GM23338 (cell line): ENCODE measurements around the gene AQP6. TPM values are rescaled to one million over a fixed set of nuclear protein-coding genes. Genes with fewer than 3 reads are reported as not detected.

Source experiments
- ATAC-seq: fragments of 200-7000 bp; cut with Tn5 transposase; 3 replicates; pipeline ENCODE4 v1.9.1; 2020
- DNase-seq: peaks from one replicate; pipeline ENCODE4 v3.0.0-alpha.2; 2015; ENCODE audit warnings: low spot score
- H2AFZ ChIP-seq: fragments of 200-600 bp; sonication (generic); 2 replicates; pipeline ENCODE4 v1.8.0; 2016; ENCODE audit warnings: antibody characterized with exemption, mild to moderate bottlenecking, moderate library complexity
- H3F3A ChIP-seq: fragments of 200-600 bp; sonication (generic); replicated peaks from 2 replicates; pipeline ENCODE4 v1.8.0; 2017; ENCODE audit warnings: antibody characterized with exemption, mixed run types, low read depth
- H3K27ac ChIP-seq: fragments of 200-600 bp; sonication (generic); 2 replicates; pipeline ENCODE4 v1.6.1; 2016; ENCODE audit warnings: low read depth
- H3K27me3 ChIP-seq: fragments of 200-600 bp; sonication (generic); 2 replicates; pipeline ENCODE4 v1.8.0; 2016; ENCODE audit warnings: mild to moderate bottlenecking, mixed run types, moderate library complexity; ENCODE audit not compliant: insufficient read depth
- H3K36me3 ChIP-seq: fragments of 200-600 bp; sonication (generic); 2 replicates; pipeline ENCODE4 v1.8.0; 2016; ENCODE audit warnings: mild to moderate bottlenecking; ENCODE audit not compliant: insufficient read depth
- H3K4me1 ChIP-seq: fragments of 200-600 bp; sonication (generic); 2 replicates; pipeline ENCODE4 v1.8.0; 2016; ENCODE audit warnings: mild to moderate bottlenecking, moderate library complexity; ENCODE audit not compliant: insufficient read depth
- H3K4me2 ChIP-seq: fragments of 200-600 bp; sonication (generic); 2 replicates; pipeline ENCODE4 v1.7.1; 2017; ENCODE audit warnings: mixed run types
- H3K4me3 ChIP-seq: fragments of 200-600 bp; sonication (generic); 2 replicates; pipeline ENCODE4 v1.6.1; 2016; ENCODE audit warnings: mixed run types
- H3K79me2 ChIP-seq: fragments of 200-600 bp; sonication (generic); replicated peaks from 2 replicates; pipeline ENCODE4 v1.8.0; 2017; ENCODE audit warnings: mild to moderate bottlenecking; ENCODE audit not compliant: insufficient read depth
- H3K9me2 ChIP-seq: fragments of 200-600 bp; sonication (generic); 2 replicates; pipeline ENCODE4 v1.8.0; 2017; ENCODE audit not compliant: insufficient read depth
- H4K20me1 ChIP-seq: fragments of 200-600 bp; sonication (generic); replicated peaks from 2 replicates; pipeline ENCODE4 v1.8.0; 2017; ENCODE audit warnings: mild to moderate bottlenecking; ENCODE audit not compliant: insufficient read depth
- H3K27ac Mint-ChIP-seq: 2 replicates; pipeline ENCODE4 v1.8.0; 2020; ENCODE audit warnings: inconsistent platforms, mild to moderate bottlenecking, moderate library complexity, mixed read lengths
- H3K27me3 Mint-ChIP-seq: 3 replicates; pipeline ENCODE4 v1.8.0; 2022; ENCODE audit warnings: low read depth, mild to moderate bottlenecking, moderate library complexity, mixed read lengths, inconsistent platforms; ENCODE audit not compliant: insufficient read depth, poor library complexity
- H3K36me3 Mint-ChIP-seq: 3 replicates; pipeline ENCODE4 v1.8.0; 2021; ENCODE audit warnings: low read depth, mild to moderate bottlenecking, inconsistent platforms, moderate library complexity, mixed read lengths
- H3K4me1 Mint-ChIP-seq: 3 replicates; pipeline ENCODE4 v1.8.0; 2020; ENCODE audit warnings: mild to moderate bottlenecking, inconsistent platforms, mixed read lengths
- H3K4me3 Mint-ChIP-seq: 3 replicates; pipeline ENCODE4 v1.8.0; 2021; ENCODE audit warnings: moderate library complexity, mild to moderate bottlenecking, inconsistent platforms, mixed read lengths
- H3K9me3 Mint-ChIP-seq: 3 replicates; pipeline ENCODE4 v1.8.0; 2020; ENCODE audit warnings: moderate library complexity, mild to moderate bottlenecking, inconsistent platforms, mixed read lengths
- CREB1 ChIP-seq: fragments of 250-450 bp; sonication (Bioruptor Pico); IDR thresholded peaks from 2 replicates; pipeline ENCODE4 v1.5.0; 2020; ENCODE audit warnings: low read depth, mild to moderate bottlenecking, moderate library complexity
- EZH2 ChIP-seq: fragments of 200-600 bp; sonication (generic); IDR thresholded peaks from one replicate; pipeline ENCODE4 v1.8.0; 2017; ENCODE audit warnings: antibody characterized with exemption, mild to moderate bottlenecking, low read depth; ENCODE audit not compliant: unreplicated experiment
- NANOG ChIP-seq: IDR thresholded peaks from 2 replicates; pipeline ENCODE4 v1.6.1; 2016; ENCODE audit warnings: antibody characterized with exemption, borderline replicate concordance
- POLR2AphosphoS5 ChIP-seq: IDR thresholded peaks from 2 replicates; pipeline ENCODE4 v1.6.1; 2016; ENCODE audit warnings: antibody characterized with exemption, low read depth
- ZNF331 ChIP-seq: fragments of 250-450 bp; sonication (Bioruptor Pico); IDR thresholded peaks from 2 replicates; pipeline ENCODE4 v1.5.0; 2020; ENCODE audit warnings: low read depth, mild to moderate bottlenecking, moderate library complexity
- polyA plus RNA-seq: library from polyadenylated mRNA; unstranded; fragments of >200 nt; fragmentation: Nextera tagmentation; extraction: Ambion mirVana; gene quantifications from 2 replicates; pipeline ENCODE4 v1.2.1, GENCODE V29; 2016
- total RNA-seq: library from RNA; depleted of rRNA; stranded (reverse); fragments of >200 nt; shearing (Covaris generic); gene quantifications from 2 replicates; pipeline ENCODE4 v1.2.3, GENCODE V29; 2014
- TF ChIP-seq, protein P1 (sequence below): fragments of 250-450 bp; sonication (Bioruptor Pico); IDR thresholded peaks from 2 replicates; pipeline ENCODE4 v1.5.0; 2020; ENCODE audit warnings: mild to moderate bottlenecking, moderate library complexity
- TF ChIP-seq, protein P2 (sequence below), 2 experiments: fragments of 200-600 bp in 1 of 2; sonication (generic) in 1 of 2; conservative IDR thresholded peaks; 2 replicates each; pipeline versions ENCODE4 v1.5.1 to v1.6.1; 2016 to 2017; ENCODE audit warnings: antibody characterized with exemption in 2 of 2, low read depth in 2 of 2, mild to moderate bottlenecking in 2 of 2, moderate library complexity in 1 of 2
- TF ChIP-seq, protein P3 (sequence below): IDR thresholded peaks from one replicate; pipeline ENCODE4 v1.6.1; 2018; ENCODE audit warnings: antibody characterized with exemption; ENCODE audit not compliant: unreplicated experiment
- TF ChIP-seq, protein P4 (sequence below): IDR thresholded peaks from 2 replicates; pipeline ENCODE4 v1.6.1; 2016; ENCODE audit warnings: antibody characterized with exemption

Gene AQP6
- total and polyA plus RNA-seq, 2 experiments from 2014 or later = 0.08 TPM; not detected in 1

DNA sequence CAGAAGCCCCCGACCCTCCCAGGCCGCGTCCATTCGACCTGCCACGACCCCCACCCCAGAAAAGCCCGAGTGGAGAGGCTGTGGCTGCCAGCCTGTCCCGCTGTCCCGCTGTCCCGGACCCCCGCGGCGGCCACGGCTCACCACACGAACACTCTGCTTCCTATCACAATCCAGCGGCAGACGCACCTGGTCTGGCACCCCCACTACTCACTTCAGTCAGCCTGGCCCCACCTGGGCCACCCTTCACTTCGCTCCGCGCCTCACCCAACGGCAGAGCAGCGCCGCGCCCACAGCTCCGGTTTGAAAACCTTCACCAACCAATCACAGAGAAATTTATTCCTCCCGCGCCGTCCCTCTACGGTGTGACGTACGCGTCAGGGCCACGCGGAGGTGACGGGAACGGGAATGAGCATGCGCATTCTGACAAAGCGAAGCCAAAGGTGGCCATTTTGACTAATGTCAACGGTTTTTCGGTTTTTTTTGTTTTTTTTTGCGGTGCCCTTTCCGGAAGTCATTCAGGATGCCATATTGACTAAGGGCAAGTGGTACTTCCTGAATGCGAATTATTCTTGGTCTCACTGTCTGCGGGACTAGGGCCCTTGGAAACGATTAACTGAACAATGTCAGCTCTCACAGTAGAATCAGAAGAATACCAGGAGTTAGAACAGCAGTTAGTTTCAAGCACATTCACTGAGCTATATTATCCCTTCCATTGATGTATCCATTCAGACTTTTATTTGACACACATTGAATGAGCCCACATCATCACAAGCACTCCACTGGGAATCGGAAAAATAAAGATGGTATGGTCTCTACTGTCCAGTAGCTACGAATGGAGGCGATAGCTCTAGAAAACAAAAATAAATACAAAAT, 52.7 kb downstream of the AQP6 start, which contains the start of gene RACGAP1:
TSS of gene RACGAP1 (minus strand) at position 308 of the 873 bp plus-strand sequence. CDS start 8,779 bp downstream, outside the sequence.
- no peaks in the 10 kb centered on the region; the same call in 2 of the 3 replicates for H3K36me3 Mint-ChIP-seq
- Histone ChIP-seq H3K27ac (no peak within 1 kb of the TSS), H3K4me3 (peak within 1 kb of the TSS; percentile 88)

More for the DNA sequence above, 52.7 kb downstream of the AQP6 start, which contains the start of gene RACGAP1:
- Histone ChIP-seq H3K4me1 (no peaks in the 10 kb centered on the region), H3F3A (no peaks in the 10 kb centered on the region), H3K79me2 (peaks cover 45% of the 10 kb centered on the region), H4K20me1 (peaks cover 3% of the 10 kb centered on the region; the same call in 1 of the 2 replicates), H3K9me2 (no peaks in the 10 kb centered on the region), H3K36me3 (no peaks in the 10 kb centered on the region), H3K4me2 (peak within 1 kb of the TSS; percentile 92), H3K27me3 (no peaks in the 10 kb centered on the region), H2AFZ (peak within 1 kb of the TSS; percentile 43; the same call in 1 of the 2 replicates)
- H3K27ac Mint-ChIP-seq = peak within 1 kb of the TSS; percentile 96
- no peak for TF ChIP-seq NANOG
- TF ChIP-seq, protein P1, sequence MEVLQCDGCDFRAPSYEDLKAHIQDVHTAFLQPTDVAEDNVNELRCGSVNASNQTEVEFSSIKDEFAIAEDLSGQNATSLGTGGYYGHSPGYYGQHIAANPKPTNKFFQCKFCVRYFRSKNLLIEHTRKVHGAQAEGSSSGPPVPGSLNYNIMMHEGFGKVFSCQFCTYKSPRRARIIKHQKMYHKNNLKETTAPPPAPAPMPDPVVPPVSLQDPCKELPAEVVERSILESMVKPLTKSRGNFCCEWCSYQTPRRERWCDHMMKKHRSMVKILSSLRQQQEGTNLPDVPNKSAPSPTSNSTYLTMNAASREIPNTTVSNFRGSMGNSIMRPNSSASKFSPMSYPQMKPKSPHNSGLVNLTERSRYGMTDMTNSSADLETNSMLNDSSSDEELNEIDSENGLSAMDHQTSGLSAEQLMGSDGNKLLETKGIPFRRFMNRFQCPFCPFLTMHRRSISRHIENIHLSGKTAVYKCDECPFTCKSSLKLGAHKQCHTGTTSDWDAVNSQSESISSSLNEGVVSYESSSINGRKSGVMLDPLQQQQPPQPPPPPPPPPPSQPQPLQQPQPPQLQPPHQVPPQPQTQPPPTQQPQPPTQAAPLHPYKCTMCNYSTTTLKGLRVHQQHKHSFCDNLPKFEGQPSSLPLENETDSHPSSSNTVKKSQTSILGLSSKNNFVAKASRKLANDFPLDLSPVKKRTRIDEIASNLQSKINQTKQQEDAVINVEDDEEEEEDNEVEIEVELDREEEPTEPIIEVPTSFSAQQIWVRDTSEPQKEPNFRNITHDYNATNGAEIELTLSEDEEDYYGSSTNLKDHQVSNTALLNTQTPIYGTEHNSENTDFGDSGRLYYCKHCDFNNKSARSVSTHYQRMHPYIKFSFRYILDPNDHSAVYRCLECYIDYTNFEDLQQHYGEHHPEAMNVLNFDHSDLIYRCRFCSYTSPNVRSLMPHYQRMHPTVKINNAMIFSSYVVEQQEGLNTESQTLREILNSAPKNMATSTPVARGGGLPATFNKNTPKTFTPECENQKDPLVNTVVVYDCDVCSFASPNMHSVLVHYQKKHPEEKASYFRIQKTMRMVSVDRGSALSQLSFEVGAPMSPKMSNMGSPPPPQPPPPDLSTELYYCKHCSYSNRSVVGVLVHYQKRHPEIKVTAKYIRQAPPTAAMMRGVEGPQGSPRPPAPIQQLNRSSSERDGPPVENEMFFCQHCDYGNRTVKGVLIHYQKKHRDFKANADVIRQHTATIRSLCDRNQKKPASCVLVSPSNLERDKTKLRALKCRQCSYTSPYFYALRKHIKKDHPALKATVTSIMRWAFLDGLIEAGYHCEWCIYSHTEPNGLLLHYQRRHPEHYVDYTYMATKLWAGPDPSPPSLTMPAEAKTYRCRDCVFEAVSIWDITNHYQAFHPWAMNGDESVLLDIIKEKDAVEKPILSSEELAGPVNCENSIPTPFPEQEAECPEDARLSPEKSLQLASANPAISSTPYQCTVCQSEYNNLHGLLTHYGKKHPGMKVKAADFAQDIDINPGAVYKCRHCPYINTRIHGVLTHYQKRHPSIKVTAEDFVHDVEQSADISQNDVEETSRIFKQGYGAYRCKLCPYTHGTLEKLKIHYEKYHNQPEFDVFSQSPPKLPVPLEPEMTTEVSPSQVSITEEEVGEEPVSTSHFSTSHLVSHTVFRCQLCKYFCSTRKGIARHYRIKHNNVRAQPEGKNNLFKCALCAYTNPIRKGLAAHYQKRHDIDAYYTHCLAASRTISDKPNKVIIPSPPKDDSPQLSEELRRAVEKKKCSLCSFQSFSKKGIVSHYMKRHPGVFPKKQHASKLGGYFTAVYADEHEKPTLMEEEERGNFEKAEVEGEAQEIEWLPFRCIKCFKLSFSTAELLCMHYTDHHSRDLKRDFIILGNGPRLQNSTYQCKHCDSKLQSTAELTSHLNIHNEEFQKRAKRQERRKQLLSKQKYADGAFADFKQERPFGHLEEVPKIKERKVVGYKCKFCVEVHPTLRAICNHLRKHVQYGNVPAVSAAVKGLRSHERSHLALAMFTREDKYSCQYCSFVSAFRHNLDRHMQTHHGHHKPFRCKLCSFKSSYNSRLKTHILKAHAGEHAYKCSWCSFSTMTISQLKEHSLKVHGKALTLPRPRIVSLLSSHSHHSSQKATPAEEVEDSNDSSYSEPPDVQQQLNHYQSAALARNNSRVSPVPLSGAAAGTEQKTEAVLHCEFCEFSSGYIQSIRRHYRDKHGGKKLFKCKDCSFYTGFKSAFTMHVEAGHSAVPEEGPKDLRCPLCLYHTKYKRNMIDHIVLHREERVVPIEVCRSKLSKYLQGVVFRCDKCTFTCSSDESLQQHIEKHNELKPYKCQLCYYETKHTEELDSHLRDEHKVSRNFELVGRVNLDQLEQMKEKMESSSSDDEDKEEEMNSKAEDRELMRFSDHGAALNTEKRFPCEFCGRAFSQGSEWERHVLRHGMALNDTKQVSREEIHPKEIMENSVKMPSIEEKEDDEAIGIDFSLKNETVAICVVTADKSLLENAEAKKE (CRISPR knock-in tag) = no peak
- no peak for TF ChIP-seq ZNF331 (CRISPR knock-in tag)
- TF ChIP-seq EZH2 = no peak
- TF ChIP-seq, protein P2, sequence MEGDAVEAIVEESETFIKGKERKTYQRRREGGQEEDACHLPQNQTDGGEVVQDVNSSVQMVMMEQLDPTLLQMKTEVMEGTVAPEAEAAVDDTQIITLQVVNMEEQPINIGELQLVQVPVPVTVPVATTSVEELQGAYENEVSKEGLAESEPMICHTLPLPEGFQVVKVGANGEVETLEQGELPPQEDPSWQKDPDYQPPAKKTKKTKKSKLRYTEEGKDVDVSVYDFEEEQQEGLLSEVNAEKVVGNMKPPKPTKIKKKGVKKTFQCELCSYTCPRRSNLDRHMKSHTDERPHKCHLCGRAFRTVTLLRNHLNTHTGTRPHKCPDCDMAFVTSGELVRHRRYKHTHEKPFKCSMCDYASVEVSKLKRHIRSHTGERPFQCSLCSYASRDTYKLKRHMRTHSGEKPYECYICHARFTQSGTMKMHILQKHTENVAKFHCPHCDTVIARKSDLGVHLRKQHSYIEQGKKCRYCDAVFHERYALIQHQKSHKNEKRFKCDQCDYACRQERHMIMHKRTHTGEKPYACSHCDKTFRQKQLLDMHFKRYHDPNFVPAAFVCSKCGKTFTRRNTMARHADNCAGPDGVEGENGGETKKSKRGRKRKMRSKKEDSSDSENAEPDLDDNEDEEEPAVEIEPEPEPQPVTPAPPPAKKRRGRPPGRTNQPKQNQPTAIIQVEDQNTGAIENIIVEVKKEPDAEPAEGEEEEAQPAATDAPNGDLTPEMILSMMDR (conservative IDR thresholded peaks at IDR 0.05; ENCODE audit: low read depth in 2 of 2) = no peak
- TF ChIP-seq, protein P3, sequence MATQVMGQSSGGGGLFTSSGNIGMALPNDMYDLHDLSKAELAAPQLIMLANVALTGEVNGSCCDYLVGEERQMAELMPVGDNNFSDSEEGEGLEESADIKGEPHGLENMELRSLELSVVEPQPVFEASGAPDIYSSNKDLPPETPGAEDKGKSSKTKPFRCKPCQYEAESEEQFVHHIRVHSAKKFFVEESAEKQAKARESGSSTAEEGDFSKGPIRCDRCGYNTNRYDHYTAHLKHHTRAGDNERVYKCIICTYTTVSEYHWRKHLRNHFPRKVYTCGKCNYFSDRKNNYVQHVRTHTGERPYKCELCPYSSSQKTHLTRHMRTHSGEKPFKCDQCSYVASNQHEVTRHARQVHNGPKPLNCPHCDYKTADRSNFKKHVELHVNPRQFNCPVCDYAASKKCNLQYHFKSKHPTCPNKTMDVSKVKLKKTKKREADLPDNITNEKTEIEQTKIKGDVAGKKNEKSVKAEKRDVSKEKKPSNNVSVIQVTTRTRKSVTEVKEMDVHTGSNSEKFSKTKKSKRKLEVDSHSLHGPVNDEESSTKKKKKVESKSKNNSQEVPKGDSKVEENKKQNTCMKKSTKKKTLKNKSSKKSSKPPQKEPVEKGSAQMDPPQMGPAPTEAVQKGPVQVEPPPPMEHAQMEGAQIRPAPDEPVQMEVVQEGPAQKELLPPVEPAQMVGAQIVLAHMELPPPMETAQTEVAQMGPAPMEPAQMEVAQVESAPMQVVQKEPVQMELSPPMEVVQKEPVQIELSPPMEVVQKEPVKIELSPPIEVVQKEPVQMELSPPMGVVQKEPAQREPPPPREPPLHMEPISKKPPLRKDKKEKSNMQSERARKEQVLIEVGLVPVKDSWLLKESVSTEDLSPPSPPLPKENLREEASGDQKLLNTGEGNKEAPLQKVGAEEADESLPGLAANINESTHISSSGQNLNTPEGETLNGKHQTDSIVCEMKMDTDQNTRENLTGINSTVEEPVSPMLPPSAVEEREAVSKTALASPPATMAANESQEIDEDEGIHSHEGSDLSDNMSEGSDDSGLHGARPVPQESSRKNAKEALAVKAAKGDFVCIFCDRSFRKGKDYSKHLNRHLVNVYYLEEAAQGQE = no peak
- TF ChIP-seq, protein P4, sequence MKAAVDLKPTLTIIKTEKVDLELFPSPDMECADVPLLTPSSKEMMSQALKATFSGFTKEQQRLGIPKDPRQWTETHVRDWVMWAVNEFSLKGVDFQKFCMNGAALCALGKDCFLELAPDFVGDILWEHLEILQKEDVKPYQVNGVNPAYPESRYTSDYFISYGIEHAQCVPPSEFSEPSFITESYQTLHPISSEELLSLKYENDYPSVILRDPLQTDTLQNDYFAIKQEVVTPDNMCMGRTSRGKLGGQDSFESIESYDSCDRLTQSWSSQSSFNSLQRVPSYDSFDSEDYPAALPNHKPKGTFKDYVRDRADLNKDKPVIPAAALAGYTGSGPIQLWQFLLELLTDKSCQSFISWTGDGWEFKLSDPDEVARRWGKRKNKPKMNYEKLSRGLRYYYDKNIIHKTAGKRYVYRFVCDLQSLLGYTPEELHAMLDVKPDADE = peak; percentile 91
- peak; percentile 82 for TF ChIP-seq POLR2AphosphoS5
- peak; percentile 93 for TF ChIP-seq CREB1
- peak; percentile 98 for ATAC-seq
- H3K4me1 Mint-ChIP-seq = peaks cover 6% of the 10 kb centered on the region
- peak; percentile 100 for DNase-seq
- H3K27me3 Mint-ChIP-seq = peaks cover 10% of the 10 kb centered on the region
- H3K9me3 Mint-ChIP-seq = no peaks in the 10 kb centered on the region
- peak within 1 kb of the TSS; percentile 97 for H3K4me3 Mint-ChIP-seq
